GM12878 (cell line): ENCODE results near the gene SLC39A1. TPM values are rescaled to one million over a fixed set of nuclear protein-coding genes. Genes with fewer than 3 reads are reported as not detected.

Experiments used
- ATAC-seq: fragments of 200-7000 bp; cut with Tn5 transposase; 3 replicates; pipeline ENCODE4 v1.9.1; 2020; ENCODE audit warnings: mild to moderate bottlenecking, moderate library complexity
- BruUV-seq: library from RNA; stranded (reverse); fragments of 400-500 nt; replicated peaks from 2 replicates; lab custom pipeline; 2021; lab: Mats Ljungman, UMichigan
- CTCF ChIA-PET: fragments of 300-600 bp; sonication (Branson Sonifier 250); formaldehyde crosslinking; extraction: SDS; loops from one replicate; lab custom pipeline; 2021; ENCODE audit warnings: inconsistent platforms; lab: Yijun Ruan, JAX
- POLR2A ChIA-PET: fragments of 350-600 bp; formaldehyde crosslinking; extraction: SDS; loops from one replicate; lab custom pipeline; 2021; ENCODE audit warnings: inconsistent platforms; lab: Charles Lee
- RAD21 ChIA-PET: fragments of 300-600 bp; sonication (Branson Sonifier 250); formaldehyde crosslinking; loops from one replicate; lab custom pipeline; 2023; ENCODE audit warnings: antibody characterized with exemption; ENCODE audit not compliant: unreplicated experiment; lab: Charles Lee
- SMC1A ChIA-PET: fragments of 300-600 bp; sonication (Branson Sonifier 250); formaldehyde crosslinking; loops from one replicate; lab custom pipeline; 2023; ENCODE audit not compliant: unreplicated experiment, uncharacterized antibody; lab: Charles Lee
- DNase-seq: peaks from one replicate; pipeline ENCODE4 v3.0.0-alpha.2; 2011; ENCODE audit warnings: low read depth, low spot score
- FAIRE-seq: peaks from 3 replicates; lab custom pipeline; 2011; peaks lifted over from hg19 to GRCh38; lab: Jason Lieb, UNC
- H2AFZ ChIP-seq: 2 replicates; pipeline ENCODE4 v1.6.0; 2011; ENCODE audit warnings: low read depth, low read length, control low read depth; ENCODE audit not compliant: control insufficient read depth
- H3K27ac ChIP-seq: 2 replicates; pipeline ENCODE4 v1.5.1; 2011; ENCODE audit warnings: control low read depth; ENCODE audit not compliant: control insufficient read depth, insufficient read depth
- H3K27me3 ChIP-seq, 2 experiments: replicated peaks in 1 of 2; 2 replicates each; pipeline versions ENCODE4 v1.6.0 to v1.6.1; 2011; ENCODE audit warnings: low read length in 1 of 2; ENCODE audit not compliant: control insufficient read depth in 2 of 2, insufficient read depth in 2 of 2
- H3K36me3 ChIP-seq, 2 experiments: 2 replicates each; pipeline ENCODE4 v1.5.1; 2011; ENCODE audit warnings: low read length in 1 of 2; ENCODE audit not compliant: control insufficient read depth in 2 of 2, insufficient read depth in 2 of 2
- H3K4me1 ChIP-seq: 2 replicates; pipeline ENCODE4 v1.6.1; 2011; ENCODE audit warnings: mild to moderate bottlenecking, low read length, moderate library complexity, mixed read lengths; ENCODE audit not compliant: control insufficient read depth, insufficient read depth
- H3K4me2 ChIP-seq: 2 replicates; pipeline ENCODE4 v1.6.0; 2011; ENCODE audit warnings: control low read depth; ENCODE audit not compliant: control insufficient read depth, insufficient read depth
- H3K4me3 ChIP-seq: fragments of 200-600 bp; sonication (generic); 2 replicates; pipeline ENCODE4 v1.5.1; 2016
- H3K79me2 ChIP-seq: 2 replicates; pipeline ENCODE4 v1.6.0; 2011; ENCODE audit warnings: low read length; ENCODE audit not compliant: control insufficient read depth, insufficient read depth
- H3K9ac ChIP-seq: 2 replicates; pipeline ENCODE4 v1.8.0; 2011; ENCODE audit warnings: low read length, control low read depth, mixed read lengths; ENCODE audit not compliant: control insufficient read depth, insufficient read depth
- H3K9me3 ChIP-seq: replicated peaks from 3 replicates; pipeline ENCODE4 v1.5.1; 2011; ENCODE audit warnings: mild to moderate bottlenecking, low read length; ENCODE audit not compliant: control insufficient read depth, insufficient read depth
- H4K20me1 ChIP-seq: 2 replicates; pipeline ENCODE4 v1.6.0; 2011; ENCODE audit not compliant: control insufficient read depth, insufficient read depth
- ATF3 ChIP-seq: IDR thresholded peaks from 2 replicates; pipeline ENCODE4 v1.6.1; 2011; ENCODE audit warnings: low read depth, mild to moderate bottlenecking, low read length, moderate library complexity, borderline replicate concordance; ENCODE audit errors: extremely low read depth
- CBFB ChIP-seq: IDR thresholded peaks from 2 replicates; pipeline ENCODE4 v1.6.1; 2016; ENCODE audit warnings: antibody characterized with exemption, low read depth
- EGR1 ChIP-seq, 2 experiments: IDR thresholded peaks; 1 replicate in 1 of 2; 2 replicates in 1 of 2; pipeline ENCODE4 v1.6.1; 2011 to 2012; ENCODE audit warnings: low read depth in 2 of 2, low read length in 2 of 2, borderline replicate concordance in 1 of 2, mild to moderate bottlenecking in 1 of 2, moderate library complexity in 1 of 2
- GABPA ChIP-seq: IDR thresholded peaks from 2 replicates; pipeline ENCODE4 v1.6.1; 2014; ENCODE audit warnings: antibody characterized with exemption, low read depth, mild to moderate bottlenecking, inconsistent platforms
- HSF1 ChIP-seq: fragments of 150-350 bp; IDR thresholded peaks from 2 replicates; pipeline ENCODE4 v1.6.1; 2014; ENCODE audit warnings: mild to moderate bottlenecking, low read depth, low read length
- KLF5 ChIP-seq: fragments of 450-650 bp; IDR thresholded peaks from 2 replicates; pipeline ENCODE4 v1.6.1; 2014; ENCODE audit warnings: mild to moderate bottlenecking; ENCODE audit not compliant: partially characterized antibody
- MEF2A ChIP-seq: IDR thresholded peaks from 2 replicates; pipeline ENCODE4 v1.6.1; 2011; ENCODE audit warnings: low read depth, mild to moderate bottlenecking, low read length, moderate library complexity; ENCODE audit not compliant: insufficient read depth
- PKNOX1 ChIP-seq: fragments of 450-650 bp; IDR thresholded peaks from 2 replicates; pipeline ENCODE4 v1.6.1; 2016; ENCODE audit warnings: mild to moderate bottlenecking
- PML ChIP-seq: IDR thresholded peaks from 2 replicates; pipeline ENCODE4 v1.6.1; 2012; ENCODE audit warnings: low read length, inconsistent platforms
- SMAD5 ChIP-seq: IDR thresholded peaks from 2 replicates; pipeline ENCODE4 v1.6.1; 2016; ENCODE audit warnings: antibody characterized with exemption, low read depth
- YY1 ChIP-seq: IDR thresholded peaks from 2 replicates; pipeline ENCODE4 v1.6.1; 2011; ENCODE audit warnings: low read depth, mild to moderate bottlenecking, low read length
- ZBED1 ChIP-seq: IDR thresholded peaks from 2 replicates; pipeline ENCODE4 v1.6.1; 2016; ENCODE audit warnings: borderline replicate concordance
- ZNF274 ChIP-seq: IDR thresholded peaks from one replicate; pipeline ENCODE4 v1.8.0; 2011; ENCODE audit not compliant: insufficient read length, insufficient read depth
- ZNF687 ChIP-seq: fragments of 450-650 bp; IDR thresholded peaks from 2 replicates; pipeline ENCODE4 v1.6.1; 2017; ENCODE audit warnings: mild to moderate bottlenecking, moderate library complexity
- WGBS: methylation state at CpG from one replicate; pipeline ENCODE4 v1.1.6; 2016; ENCODE audit warnings: low lambda C conversion rate; ENCODE audit not compliant: insufficient replicate concordance, insufficient coverage; ENCODE audit errors: missing lambda C conversion rate; 5-methylcytosine and 5-hydroxymethylcytosine counted together
- in situ Hi-C: fragments of 300-500 bp; cut with MboI; formaldehyde crosslinking; loops from 9 replicates; pipeline ENCODE4 v1.14.3; 2018; ENCODE audit warnings: mixed read lengths
- intact Hi-C: fragments of 100-400 bp; cut with micrococcal nuclease; formaldehyde crosslinking; loops from one replicate; pipeline ENCODE4 v1.14.2; 2022; ENCODE audit not compliant: unreplicated experiment
- polyA plus RNA-seq, 11 experiments: library from polyadenylated mRNA; depleted of rRNA in 4 of 11; unstranded in 6 of 11; stranded (reverse) in 5 of 11; fragments of >200 nt; fragmentation: Nextera tagmentation in 4 of 11; fragmentation: Illumina TruSeq in 1 of 11; extraction: Ambion mirVana in 4 of 11; extraction: Trizol in 1 of 11; gene quantifications; 1 replicate in 1 of 11; 2 replicates in 10 of 11; pipeline versions ENCODE4 v1.2.1 to v1.2.3, GENCODE V29; 2011 to 2016; ENCODE audit warnings: inconsistent platforms in 2 of 11, missing spikeins in 2 of 11, low read depth in 1 of 11
- total RNA-seq, 4 experiments: library from RNA; depleted of rRNA in 3 of 4; stranded (reverse); fragments of >200 nt in 3 of 4; fragmentation: Illumina TruSeq in 1 of 4; extraction: Trizol in 1 of 4; gene quantifications; 2 replicates each; pipeline versions ENCODE4 v1.2.1 to v1.2.3, GENCODE V29; 2013 to 2021

SLC39A1 gene
- total and polyA plus RNA-seq, 10 of the 15 experiments (the other 5 are each of a cell fraction or from before 2014, with no cell fraction given) = 8.8 to 98.6 (median 72.4) TPM

- peak; percentile 95 for DNase-seq
- Histone ChIP-seq H3K27ac (peak within 1 kb of the TSS; percentile 91), H3K9me3 (no peaks in the 10 kb centered on the region), H4K20me1 (no peaks in the 10 kb centered on the region; the same call in 1 of the 2 replicates), H3K36me3 (no peaks in the 10 kb centered on the region), H3K79me2 (peaks cover 42% of the 10 kb centered on the region), H3K4me2 (peak within 1 kb of the TSS; percentile 91), H3K4me1 (peaks cover 15% of the 10 kb centered on the region), H2AFZ (peak within 1 kb of the TSS; percentile 90), H3K9ac (peak within 1 kb of the TSS; percentile 94), H3K4me3 (peak within 1 kb of the TSS; percentile 92), H3K27me3 (no peaks in the 10 kb centered on the region)
- ChIA-PET SMC1A (interaction anchor here (0.7 to 7.7 kb wide), 18 partner anchors 9 to 291 kb away, joined by 3 to 82 read pairs (median 4); partner anchors contain the start of genes CRTC2, DENND4B, GATAD2B and JTB), RAD21 (interaction anchor here (0.8 to 6.4 kb wide), 17 partner anchors 8 to 289 kb away, joined by 3 to 42 read pairs (median 5); partner anchors contain the start of genes CRTC2, DENND4B, JTB and NPR1), CTCF (interaction anchor here (0.6 to 7.1 kb wide), 15 partner anchors 10 to 395 kb away, joined by 3 to 64 read pairs (median 12); partner anchors contain the start of genes DENND4B, GATAD2B, JTB and RAB13), POLR2A (interaction anchor here (0.6 to 10.0 kb wide), 18 partner anchors 9 to 368 kb away, joined by 3 to 132 read pairs (median 5); partner anchors contain the start of genes CRTC2, DENND4B, GATAD2B and JTB)
- TSS peak; percentile 63 for BruUV-seq
- FAIRE-seq = peak; percentile 97
- 1% methylated on average over 60 of the region's 60 CpGs for WGBS
- in situ Hi-C loops = no loop called here
- ATAC-seq = peak; percentile 88
- intact Hi-C loops = loop anchor here (1.0 to 5.0 kb wide), 3 partner anchors 22 to 160 kb away; no protein-coding TSS in a partner anchor
- TF ChIP-seq PML = no peak
- peak; percentile 67; the same call in 1 of the 2 replicates for TF ChIP-seq CBFB
- TF ChIP-seq YY1 = peak; percentile 93
- TF ChIP-seq SMAD5 = peak; percentile 15
- peak; percentile 100 for TF ChIP-seq PKNOX1
- peak; percentile 75; the same call in 1 of the 2 replicates for TF ChIP-seq HSF1
- peak in 1 of 2 experiments; percentile 48; a peak in 1 of 3 replicates for TF ChIP-seq EGR1 (IDR thresholded peaks at IDR 0.05; ENCODE audit: borderline replicate concordance in 1 of 2, low read depth in 2 of 2, low read length in 2 of 2)
- peak; percentile 43; the same call in 1 of the 2 replicates for TF ChIP-seq ATF3
- TF ChIP-seq MEF2A = 0 out of 2 replicates have a peak, but pooled peaks have one; percentile 32
- TF ChIP-seq GABPA = no peak
- no peak for TF ChIP-seq ZNF274
- peak; percentile 52 for TF ChIP-seq KLF5
- no peak for TF ChIP-seq ZBED1
- peak; percentile 72; the same call in 1 of the 2 replicates for TF ChIP-seq ZNF687
Observed at GRCh38 chr1:153967107-153967999, 4.0 kb upstream of the SLC39A1 start, which contains the start of gene CREB3L4. CREB3L4 (plus strand) TSS chr1:153967902; CDS start chr1:153968526, 624 bp downstream.
